Tibial artery (tissue), 4 donors: ENCODE measurements around the gene FSD1L.

ENCODE experiments used
- DNase-seq, 2 donors: peaks; one replicate each; pipeline ENCODE4 v3.0.0-alpha.2; 2019
- H3K27ac ChIP-seq, 2 donors: fragments of 200-600 bp; sonication (generic) in 1 of 2; 1 replicate in 1 of 2; 2 replicates in 1 of 2; pipeline ENCODE4 v1.5.1; 2018 to 2019; ENCODE audit warnings: mild to moderate bottlenecking in 1 of 2
- H3K27me3 ChIP-seq, 2 donors: fragments of 200-600 bp; sonication (generic) in 1 of 2; one replicate each; pipeline versions ENCODE4 v1.5.1 to v1.6.0; 2016 to 2019
- H3K36me3 ChIP-seq, 3 donors: fragments of 200-600 bp; sonication (generic) in 2 of 3; one replicate each; pipeline ENCODE4 v1.5.1; 2016 to 2019; ENCODE audit warnings: mild to moderate bottlenecking in 2 of 3
- H3K4me1 ChIP-seq, 4 donors: fragments of 200-600 bp; sonication (generic) in 2 of 4; 1 replicate in 3 of 4; 2 replicates in 1 of 4; pipeline ENCODE4 v1.5.1; 2016 to 2019
- H3K4me3 ChIP-seq, 2 donors: fragments of 200-600 bp; sonication (generic) in 1 of 2; 1 replicate in 1 of 2; 2 replicates in 1 of 2; pipeline ENCODE4 v1.5.1; 2018 to 2019; ENCODE audit warnings: mild to moderate bottlenecking in 2 of 2
- H3K9me3 ChIP-seq, 3 donors: fragments of 200-600 bp; sonication (generic) in 1 of 3; one replicate each; pipeline ENCODE4 v1.5.1; 2016 to 2019
- intact Hi-C: fragments of 100-400 bp; cut with DNase I; formaldehyde crosslinking; loops from one replicate; pipeline ENCODE4 v1.15.0; 2023; ENCODE audit warnings: low total_unique reads
- TF ChIP-seq, protein P1 (sequence below), 2 experiments: fragments of 200-600 bp in 1 of 2; fragments of 450-650 bp in 1 of 2; IDR thresholded peaks; one replicate each; pipeline ENCODE4 v1.5.1; 2017 to 2019; ENCODE audit warnings: antibody characterized with exemption in 2 of 2, mild to moderate bottlenecking in 1 of 2, moderate library complexity in 1 of 2

The FSD1L gene

DNA sequence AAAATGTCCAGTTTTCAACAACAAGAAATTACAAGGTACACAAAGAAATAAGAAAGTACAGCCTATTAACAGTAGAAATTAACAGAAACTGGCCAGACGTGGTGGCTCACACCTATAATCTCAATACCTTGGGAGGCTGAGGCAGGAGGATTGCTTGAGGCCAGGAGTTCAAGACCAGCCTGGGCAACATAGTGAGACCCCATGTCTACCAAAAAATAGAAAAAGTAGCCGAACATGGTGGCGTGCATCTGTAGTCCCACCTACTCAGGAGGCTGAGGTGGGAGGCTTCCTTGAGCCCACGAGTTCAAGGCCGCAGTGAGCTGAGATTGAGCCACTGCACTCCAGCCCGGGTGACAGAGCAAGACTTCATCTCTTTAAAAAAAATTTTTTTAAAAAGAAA lies 41.5 kb upstream of the FSD1L start:
- DNase-seq: no peak
- Histone ChIP-seq H3K27ac (no peak overlapping the region), H3K9me3 (peaks cover 0 to 8% (median 0%) of the 10 kb centered on the region in 3 donors), H3K4me1 (no peaks in the 10 kb centered on the region), H3K36me3 (no peaks in the 10 kb centered on the region), H3K4me3 (no peak overlapping the region), H3K27me3 (no peaks in the 10 kb centered on the region)
- TF ChIP-seq, protein P1, sequence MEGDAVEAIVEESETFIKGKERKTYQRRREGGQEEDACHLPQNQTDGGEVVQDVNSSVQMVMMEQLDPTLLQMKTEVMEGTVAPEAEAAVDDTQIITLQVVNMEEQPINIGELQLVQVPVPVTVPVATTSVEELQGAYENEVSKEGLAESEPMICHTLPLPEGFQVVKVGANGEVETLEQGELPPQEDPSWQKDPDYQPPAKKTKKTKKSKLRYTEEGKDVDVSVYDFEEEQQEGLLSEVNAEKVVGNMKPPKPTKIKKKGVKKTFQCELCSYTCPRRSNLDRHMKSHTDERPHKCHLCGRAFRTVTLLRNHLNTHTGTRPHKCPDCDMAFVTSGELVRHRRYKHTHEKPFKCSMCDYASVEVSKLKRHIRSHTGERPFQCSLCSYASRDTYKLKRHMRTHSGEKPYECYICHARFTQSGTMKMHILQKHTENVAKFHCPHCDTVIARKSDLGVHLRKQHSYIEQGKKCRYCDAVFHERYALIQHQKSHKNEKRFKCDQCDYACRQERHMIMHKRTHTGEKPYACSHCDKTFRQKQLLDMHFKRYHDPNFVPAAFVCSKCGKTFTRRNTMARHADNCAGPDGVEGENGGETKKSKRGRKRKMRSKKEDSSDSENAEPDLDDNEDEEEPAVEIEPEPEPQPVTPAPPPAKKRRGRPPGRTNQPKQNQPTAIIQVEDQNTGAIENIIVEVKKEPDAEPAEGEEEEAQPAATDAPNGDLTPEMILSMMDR (IDR thresholded peaks at IDR 0.05): no peak
- intact Hi-C loops: no loop called here

DNA sequence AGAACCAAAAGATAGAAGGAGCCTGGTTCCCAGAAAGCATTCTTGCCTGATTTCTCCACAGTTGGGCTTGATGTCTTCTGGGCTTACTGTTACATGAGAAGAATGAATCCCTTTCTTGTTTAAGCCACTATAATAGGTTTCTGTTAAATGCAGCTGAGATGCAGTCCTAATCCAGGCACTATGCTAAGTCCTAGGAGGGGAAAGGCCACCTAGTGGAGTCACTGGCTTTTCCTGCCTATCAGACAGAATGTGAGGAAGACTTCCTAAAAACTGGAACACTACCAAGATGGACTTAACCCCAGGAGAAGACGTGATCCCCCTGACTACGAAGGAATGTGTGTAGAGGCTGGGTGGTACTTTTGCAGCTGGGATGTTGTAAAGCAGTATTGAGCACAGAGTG lies 34.3 kb upstream of the FSD1L start:
- H3K36me3 ChIP-seq: no peaks in the 10 kb centered on the region
- H3K4me1 ChIP-seq: peaks cover 0 to 12% (median 6%) of the 10 kb centered on the region in 4 donors
- H3K9me3 ChIP-seq: peaks cover 0 to 8% (median 4%) of the 10 kb centered on the region in 3 donors
- no peak for DNase-seq
- TF ChIP-seq, protein P1 (IDR thresholded peaks at IDR 0.05): peak; percentile 5 to 14
- no peaks in the 10 kb centered on the region for H3K27me3 ChIP-seq
- H3K4me3 ChIP-seq: no peak overlapping the region
- H3K27ac ChIP-seq: no peak overlapping the region
- intact Hi-C loops: no loop called here

DNA sequence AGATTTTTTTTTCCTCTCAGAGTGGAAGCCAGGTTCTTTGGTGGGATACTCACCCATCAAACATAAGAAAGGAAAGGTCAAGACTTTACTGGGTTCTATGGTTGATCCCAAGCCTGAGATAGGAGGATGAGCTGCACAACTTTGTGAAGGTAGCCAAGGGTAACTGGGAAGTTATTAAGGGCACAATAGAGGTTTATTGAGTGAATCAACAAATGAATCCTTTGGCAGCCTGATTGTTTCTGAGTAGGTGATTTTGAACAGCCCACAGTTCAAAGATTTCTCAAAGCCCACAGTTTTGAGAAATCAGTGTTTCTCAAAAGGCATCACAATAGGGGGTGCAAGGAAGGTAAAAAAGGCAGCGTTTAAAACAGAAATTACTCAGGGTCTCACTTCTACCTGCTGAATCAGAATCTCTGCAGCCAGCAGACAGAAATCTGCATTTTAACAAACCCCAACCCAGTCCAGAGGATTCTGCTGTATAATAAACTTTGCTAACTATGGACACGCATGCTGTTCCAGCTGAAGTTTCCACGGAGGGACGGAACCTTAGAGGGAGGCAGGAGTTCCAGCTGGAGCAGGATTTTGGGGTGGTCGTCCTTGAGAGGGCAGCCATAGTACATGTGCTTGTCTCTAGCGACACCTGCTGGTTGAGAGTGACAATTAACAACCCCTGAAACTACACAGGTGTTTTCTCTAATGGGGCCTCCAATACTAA lies 32.7 kb upstream of the FSD1L start:
- Histone ChIP-seq H3K4me3 (no peak overlapping the region), H3K9me3 (peaks cover 0 to 4% (median 0%) of the 10 kb centered on the region in 3 donors), H3K4me1 (peaks cover 0 to 12% (median 6%) of the 10 kb centered on the region in 4 donors), H3K27me3 (no peaks in the 10 kb centered on the region), H3K36me3 (no peaks in the 10 kb centered on the region), H3K27ac (no peak overlapping the region)
- intact Hi-C loops: loop anchor here (5.0 kb wide), 2 partner anchors 258 to 488 kb away; partner anchors contain the start of gene ABCA1
- peak in 1 of 2 donors; percentile 43 for DNase-seq
- TF ChIP-seq, protein P1 (IDR thresholded peaks at IDR 0.05): peak; percentile 77 to 90

DNA sequence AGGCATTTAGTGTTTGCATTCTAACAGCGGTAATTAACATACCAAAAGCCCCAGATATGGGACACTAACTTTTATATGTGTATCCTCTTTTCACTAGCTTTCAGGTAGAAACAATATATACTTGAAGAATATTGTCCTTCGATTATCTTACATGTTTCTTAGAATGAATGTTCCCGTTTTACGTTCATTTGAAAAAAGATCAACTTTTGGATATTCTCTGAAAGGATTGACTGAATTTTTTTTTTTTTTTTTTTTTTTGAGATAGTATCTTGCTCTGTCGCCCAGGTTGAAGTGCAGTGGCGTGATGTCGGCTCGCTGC lies 32.2 kb upstream of the FSD1L start:
- intact Hi-C loops: loop anchor here (5.0 kb wide), 2 partner anchors 258 to 488 kb away; partner anchors contain the start of gene ABCA1
- H3K27ac ChIP-seq: no peak overlapping the region
- no peak for DNase-seq
- H3K9me3 ChIP-seq: peaks cover 0 to 4% (median 0%) of the 10 kb centered on the region in 3 donors
- H3K4me1 ChIP-seq: peaks cover 0 to 12% (median 6%) of the 10 kb centered on the region in 4 donors
- H3K4me3 ChIP-seq: no peak overlapping the region
- no peaks in the 10 kb centered on the region for H3K36me3 ChIP-seq
- TF ChIP-seq, protein P1 (IDR thresholded peaks at IDR 0.05): no peak
- no peaks in the 10 kb centered on the region for H3K27me3 ChIP-seq

DNA sequence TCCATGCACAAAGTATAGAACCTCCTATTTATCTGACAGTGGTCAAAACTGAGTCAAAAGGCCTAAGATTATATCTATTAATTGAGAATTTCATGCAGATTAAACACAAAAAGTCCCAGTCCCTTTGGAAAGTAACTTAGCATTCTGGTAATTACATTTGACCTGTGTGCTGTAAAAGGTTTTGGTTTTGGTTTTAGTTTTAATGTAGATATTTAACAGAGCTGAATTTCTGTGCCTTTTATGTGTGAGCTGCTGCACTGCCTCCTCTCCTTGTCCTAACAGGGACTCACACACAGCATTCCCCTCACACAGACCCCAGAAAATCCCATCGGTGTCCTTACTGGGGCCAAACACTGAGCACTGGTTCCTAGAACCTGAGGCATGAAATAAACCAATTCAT lies 31.0 kb upstream of the FSD1L start:
- no peaks in the 10 kb centered on the region for H3K27me3 ChIP-seq

More for the DNA sequence above, 31.0 kb upstream of the FSD1L start:
- TF ChIP-seq, protein P1 (IDR thresholded peaks at IDR 0.05): no peak
- Histone ChIP-seq H3K4me1 (peaks cover 0 to 12% (median 6%) of the 10 kb centered on the region in 4 donors), H3K36me3 (no peaks in the 10 kb centered on the region), H3K27ac (no peak overlapping the region), H3K9me3 (no peaks in the 10 kb centered on the region), H3K4me3 (no peak overlapping the region)
- intact Hi-C loops: loop anchor here (5.0 kb wide), 2 partner anchors 260 to 490 kb away; partner anchors contain the start of gene ABCA1
- no peak for DNase-seq
